HG03025 (cell line): ENCODE results near the gene CD27.
"Not testable (repeated sequence)": the region's sequence is repeated elsewhere in the genome, so short reads cannot be mapped to it uniquely, and the experiment has no call there.

Experiments
- ATAC-seq: cut with Tn5 transposase; IDR thresholded peaks from one replicate; pipeline ENCODE4 v1.9.1; 2021; ENCODE audit warnings: mild to moderate bottlenecking, moderate library complexity; ENCODE audit not compliant: unreplicated experiment, low FRiP score

The CD27 gene

GRCh38 chr12:6477601-6478377 is 33.0 kb downstream of the CD27 start:
- ATAC-seq = not testable (repeated sequence)

GRCh38 chr12:6478416-6478815 is 33.7 kb downstream of the CD27 start:
- ATAC-seq = no peak

- no peak for ATAC-seq
Observed at GRCh38 chr12:6488240-6488639, 43.5 kb downstream of the CD27 start.

GRCh38 chr12:6489449-6489848 is 44.7 kb downstream of the CD27 start:
- ATAC-seq = no peak

- ATAC-seq = not testable (repeated sequence)
Observed at GRCh38 chr12:6490673-6491072, 45.9 kb downstream of the CD27 start.

- ATAC-seq = peak; percentile 67
Observed at GRCh38 chr12:6492838-6493496, 48.2 kb downstream of the CD27 start, which contains the start of gene MRPL51. MRPL51 (minus strand) TSS chr12:6493262; CDS start chr12:6493136, 126 bp downstream.

- ATAC-seq = peak; percentile 85
Observed at GRCh38 chr12:6493497-6494257, 48.9 kb downstream of the CD27 start, which contains the start of gene NCAPD2. NCAPD2 (plus strand) TSS chr12:6494102; CDS start chr12:6495099, 997 bp downstream.

- peak; percentile 19 for ATAC-seq
Observed at GRCh38 chr12:6494258-6494743, 49.5 kb downstream of the CD27 start.

- ATAC-seq = no peak
Observed at GRCh38 chr12:6494968-6495367, 50.2 kb downstream of the CD27 start.

GRCh38 chr12:6497291-6497690 is 52.5 kb downstream of the CD27 start:
- ATAC-seq = not testable (repeated sequence)

GRCh38 chr12:6500466-6500865 is 55.7 kb downstream of the CD27 start:
- ATAC-seq = no peak
